Mesenchymal stem cell (in vitro differentiated cells and primary cell): Measurements from ENCODE around the gene DICER1.

Experiments
- DNase-seq: peaks from one replicate; pipeline ENCODE4 v3.0.0-alpha.2; 2013
- H2AFZ ChIP-seq: one replicate; pipeline ENCODE4 v1.6.1; 2013; ENCODE audit warnings: low read depth, mild to moderate bottlenecking, control low read depth, inconsistent platforms, low read length, moderate library complexity
- H2AK5ac ChIP-seq: 2 replicates; pipeline ENCODE4 v1.6.1; 2013; ENCODE audit warnings: low read length, moderate library complexity, mild to moderate bottlenecking, inconsistent platforms; ENCODE audit not compliant: severe bottlenecking
- H2BK120ac ChIP-seq: one replicate; pipeline ENCODE4 v1.6.1; 2013; ENCODE audit warnings: low read depth, mild to moderate bottlenecking, inconsistent platforms, low read length, moderate library complexity
- H2BK12ac ChIP-seq, 2 experiments: one replicate each; pipeline ENCODE4 v1.6.1; 2013; ENCODE audit warnings: inconsistent platforms in 2 of 2, low read length in 2 of 2, mild to moderate bottlenecking in 2 of 2, moderate library complexity in 2 of 2, control low read depth in 1 of 2
- H2BK15ac ChIP-seq: one replicate; pipeline ENCODE4 v1.6.1; 2013; ENCODE audit warnings: mild to moderate bottlenecking, low read depth, inconsistent platforms; ENCODE audit not compliant: poor library complexity, severe bottlenecking
- H2BK5ac ChIP-seq: 2 replicates; pipeline ENCODE4 v1.6.1; 2013; ENCODE audit warnings: low read depth, mild to moderate bottlenecking, low read length, control low read depth, inconsistent platforms; ENCODE audit not compliant: poor library complexity, severe bottlenecking
- H3K14ac ChIP-seq, 2 experiments: one replicate each; pipeline ENCODE4 v1.6.1; 2013; ENCODE audit warnings: inconsistent platforms in 2 of 2, low read length in 2 of 2, control low read depth in 1 of 2, mild to moderate bottlenecking in 1 of 2, moderate library complexity in 1 of 2
- H3K18ac ChIP-seq, 2 experiments: one replicate each; pipeline ENCODE4 v1.6.1; 2013; ENCODE audit warnings: inconsistent platforms in 2 of 2, low read length in 2 of 2, control low read depth in 1 of 2, low read depth in 1 of 2, mild to moderate bottlenecking in 1 of 2
- H3K23ac ChIP-seq, 2 experiments: one replicate each; pipeline ENCODE4 v1.6.1; 2013; ENCODE audit warnings: inconsistent platforms in 2 of 2, low read length in 2 of 2, mild to moderate bottlenecking in 2 of 2, moderate library complexity in 2 of 2, control low read depth in 1 of 2
- H3K27ac ChIP-seq: 2 replicates; pipeline ENCODE4 v1.5.1; 2013; ENCODE audit warnings: mild to moderate bottlenecking, moderate library complexity, low read length, control low read depth, inconsistent platforms; ENCODE audit not compliant: poor library complexity, severe bottlenecking
- H3K27me3 ChIP-seq, 2 experiments: 2 replicates each; pipeline versions ENCODE4 v1.6.1 to v1.7.0; 2013; ENCODE audit warnings: low read length in 2 of 2, mild to moderate bottlenecking in 2 of 2, moderate library complexity in 2 of 2, control low read depth in 1 of 2, inconsistent platforms in 1 of 2; ENCODE audit not compliant: control insufficient read depth in 1 of 2, insufficient read depth in 1 of 2
- H3K36me3 ChIP-seq, 2 experiments: 2 replicates each; pipeline versions ENCODE4 v1.6.1 to v1.7.0; 2013; ENCODE audit warnings: low read length in 2 of 2, control low read depth in 1 of 2, inconsistent platforms in 1 of 2, low read depth in 1 of 2, mild to moderate bottlenecking in 1 of 2; ENCODE audit not compliant: insufficient read depth in 2 of 2, control insufficient read depth in 1 of 2
- H3K4ac ChIP-seq, 2 experiments: one replicate each; pipeline ENCODE4 v1.6.1; 2013; ENCODE audit warnings: inconsistent platforms in 2 of 2, low read length in 2 of 2, mild to moderate bottlenecking in 2 of 2, moderate library complexity in 2 of 2, control low read depth in 1 of 2, low read depth in 1 of 2
- H3K4me1 ChIP-seq: 2 replicates; pipeline ENCODE4 v1.6.1; 2013; ENCODE audit warnings: low read depth, low read length, control low read depth; ENCODE audit not compliant: control insufficient read depth, insufficient read depth
- H3K4me2 ChIP-seq: 2 replicates; pipeline ENCODE4 v1.6.1; 2013; ENCODE audit warnings: low read length, mild to moderate bottlenecking, inconsistent platforms; ENCODE audit not compliant: poor library complexity, severe bottlenecking
- H3K4me3 ChIP-seq, 2 experiments: 2 replicates each; pipeline versions ENCODE4 v1.5.1 to v1.7.0; 2013; ENCODE audit warnings: low read length in 2 of 2, mild to moderate bottlenecking in 2 of 2, control low read depth in 1 of 2, low read depth in 1 of 2; ENCODE audit not compliant: insufficient read depth in 1 of 2
- H3K79me1 ChIP-seq: replicated peaks from 2 replicates; pipeline ENCODE4 v1.6.1; 2013; ENCODE audit warnings: mild to moderate bottlenecking, control low read depth, low read length, inconsistent platforms; ENCODE audit not compliant: poor library complexity, severe bottlenecking
- H3K9ac ChIP-seq: 2 replicates; pipeline ENCODE4 v1.7.0; 2013; ENCODE audit warnings: mild to moderate bottlenecking, low read length, moderate library complexity
- H3K9me3 ChIP-seq: 2 replicates; pipeline ENCODE4 v1.7.0; 2013; ENCODE audit warnings: mild to moderate bottlenecking, low read length; ENCODE audit not compliant: control insufficient read depth
- H4K8ac ChIP-seq: one replicate; pipeline ENCODE4 v1.6.1; 2013; ENCODE audit warnings: inconsistent platforms, mild to moderate bottlenecking, low read length, moderate library complexity
- H4K91ac ChIP-seq: one replicate; pipeline ENCODE4 v1.6.1; 2013; ENCODE audit warnings: mild to moderate bottlenecking, low read length, inconsistent platforms
- WGBS: methylation state at CpG from one replicate; pipeline ENCODE4 v1.1.7; 2013; ENCODE audit warnings: mixed read lengths; 5-methylcytosine and 5-hydroxymethylcytosine counted together

The DICER1 gene

DNA sequence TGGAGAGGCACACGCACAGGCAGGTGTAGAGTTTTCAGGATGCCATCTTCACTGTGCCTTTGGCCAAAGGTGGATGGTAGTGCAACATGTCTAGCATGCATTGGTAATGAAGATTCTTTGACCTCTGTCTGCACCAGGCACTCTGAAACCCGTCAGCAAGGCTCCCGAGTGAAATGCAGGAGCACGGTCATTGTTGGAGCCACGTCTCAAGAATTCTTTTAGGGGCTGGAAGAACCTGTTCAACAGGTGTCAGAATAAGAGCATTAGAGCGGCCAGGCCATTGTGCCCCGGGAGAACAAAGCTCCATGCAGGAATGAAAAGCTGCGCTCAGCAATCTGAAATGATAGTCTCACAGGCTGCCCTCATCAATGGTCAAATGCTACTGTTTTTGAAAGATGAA is 40.2 kb upstream of the DICER1 start:
- H2BK5ac ChIP-seq = no peak overlapping the region
- no peak overlapping the region for H2AK5ac ChIP-seq
- WGBS = 80% methylated on average over 8 of the region's 8 CpGs
- H3K4me1 ChIP-seq = peaks cover 9% of the 10 kb centered on the region
- H2BK15ac ChIP-seq = no peak overlapping the region
- no peak overlapping the region for H2AFZ ChIP-seq
- H4K8ac ChIP-seq = no peak overlapping the region
- H2BK12ac ChIP-seq = no peak overlapping the region
- H3K27ac ChIP-seq = no peak overlapping the region
- peaks cover 26% of the 10 kb centered on the region for H3K79me1 ChIP-seq
- no peak overlapping the region for H3K4me2 ChIP-seq
- no peak overlapping the region for H3K9ac ChIP-seq
- no peak overlapping the region for H2BK120ac ChIP-seq
- peaks cover 0 to 5% of the 10 kb centered on the region in 2 experiments for H3K27me3 ChIP-seq
- H3K4me3 ChIP-seq = no peak overlapping the region
- no peak overlapping the region for H3K18ac ChIP-seq
- no peak for DNase-seq
- H3K9me3 ChIP-seq = no peaks in the 10 kb centered on the region
- peaks cover 0 to 41% of the 10 kb centered on the region in 2 experiments for H3K36me3 ChIP-seq
- H3K23ac ChIP-seq = no peak overlapping the region
- H3K4ac ChIP-seq = no peak overlapping the region
- no peak overlapping the region for H4K91ac ChIP-seq
- H3K14ac ChIP-seq = no peak overlapping the region

DNA sequence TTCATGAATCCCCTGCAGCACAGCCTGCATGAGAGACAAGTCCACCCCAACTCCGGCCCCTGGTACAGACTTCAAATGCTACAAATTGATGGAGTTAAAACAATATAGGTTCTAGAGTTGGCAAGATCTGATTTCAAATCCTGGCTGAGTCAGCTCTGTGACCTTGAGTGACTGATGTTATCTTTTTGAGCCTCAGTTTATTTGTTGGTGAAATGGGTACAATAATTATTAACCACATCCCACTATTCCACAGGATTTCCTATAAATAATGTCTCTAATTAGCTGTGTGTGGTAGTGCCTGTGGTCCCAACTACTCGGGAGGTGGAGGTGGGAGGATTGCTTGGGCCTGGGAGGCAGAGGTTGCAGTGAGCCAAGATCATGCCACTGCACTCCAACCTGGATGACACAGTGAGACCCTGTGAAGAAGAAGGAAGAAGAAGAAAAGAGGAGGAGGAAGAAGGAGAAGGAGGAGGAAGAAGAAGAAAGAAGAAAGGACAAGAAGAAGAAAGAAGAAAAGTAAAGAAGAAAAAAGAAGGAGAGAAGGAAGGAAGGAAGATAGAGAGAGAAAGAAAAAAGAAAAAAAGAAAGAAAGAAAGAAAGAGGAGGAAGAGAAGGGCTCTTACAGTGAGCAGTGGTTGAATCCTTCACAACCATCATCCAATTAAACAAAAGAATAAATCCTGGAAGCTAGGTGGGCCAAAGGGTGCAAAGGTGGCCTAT is 39.7 kb upstream of the DICER1 start:
- no peak overlapping the region for H4K8ac ChIP-seq
- H2BK120ac ChIP-seq = no peak overlapping the region
- no peak overlapping the region for H3K4ac ChIP-seq
- H2AFZ ChIP-seq = no peak overlapping the region
- no peak overlapping the region for H3K27ac ChIP-seq
- H3K27me3 ChIP-seq = peaks cover 0 to 5% of the 10 kb centered on the region in 2 experiments
- H2BK12ac ChIP-seq = no peak overlapping the region
- no peak overlapping the region for H3K4me3 ChIP-seq
- 72% methylated on average over 1 of the region's 2 CpGs for WGBS
- H4K91ac ChIP-seq = no peak overlapping the region
- H3K79me1 ChIP-seq = peaks cover 25% of the 10 kb centered on the region
- H3K4me1 ChIP-seq = peaks cover 9% of the 10 kb centered on the region
- H3K9ac ChIP-seq = no peak overlapping the region
- no peak overlapping the region for H2BK5ac ChIP-seq
- H3K36me3 ChIP-seq = peaks cover 0 to 41% of the 10 kb centered on the region in 2 experiments
- no peak overlapping the region for H2BK15ac ChIP-seq
- H3K23ac ChIP-seq = no peak overlapping the region
- no peak overlapping the region for H3K18ac ChIP-seq
- no peak overlapping the region for H3K4me2 ChIP-seq
- no peak for DNase-seq
- H3K9me3 ChIP-seq = no peaks in the 10 kb centered on the region
- no peak overlapping the region for H2AK5ac ChIP-seq
- H3K14ac ChIP-seq = no peak overlapping the region

DNA sequence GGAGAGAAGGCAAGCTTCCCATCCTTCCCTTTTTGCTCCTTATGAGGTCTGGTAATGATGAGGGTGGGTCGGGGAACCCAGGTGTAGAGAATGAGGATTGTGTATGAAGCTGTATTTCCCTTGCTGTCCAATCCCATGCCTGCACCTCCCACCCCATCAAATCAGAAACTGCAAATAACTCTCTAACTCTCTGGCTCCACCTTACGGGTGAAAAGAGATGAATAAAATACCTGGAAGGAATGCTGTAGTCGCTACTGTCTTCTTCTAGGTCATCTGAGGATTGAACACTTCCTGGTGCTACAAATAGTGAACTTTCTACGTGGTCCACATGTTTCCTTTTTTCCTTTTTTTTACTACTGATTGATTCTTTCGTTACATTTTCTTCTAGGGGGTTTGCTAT is 38.9 kb upstream of the DICER1 start:
- no peak overlapping the region for H3K4me2 ChIP-seq
- H3K9me3 ChIP-seq = no peaks in the 10 kb centered on the region
- H3K23ac ChIP-seq = no peak overlapping the region
- no peak overlapping the region for H2BK5ac ChIP-seq
- WGBS = 71% methylated on average over 3 of the region's 5 CpGs
- peaks cover 0 to 5% of the 10 kb centered on the region in 2 experiments for H3K27me3 ChIP-seq
- H3K14ac ChIP-seq = no peak overlapping the region
- H2BK15ac ChIP-seq = no peak overlapping the region
- H3K18ac ChIP-seq = no peak overlapping the region
- H3K27ac ChIP-seq = no peak overlapping the region
- H4K91ac ChIP-seq = no peak overlapping the region
- peaks cover 0 to 47% of the 10 kb centered on the region in 2 experiments for H3K36me3 ChIP-seq
- no peak overlapping the region for H2AFZ ChIP-seq
- no peak overlapping the region for H3K4me3 ChIP-seq
- H3K79me1 ChIP-seq = peaks cover 25% of the 10 kb centered on the region
- H2BK120ac ChIP-seq = no peak overlapping the region
- H3K4me1 ChIP-seq = peaks cover 9% of the 10 kb centered on the region
- no peak overlapping the region for H2BK12ac ChIP-seq
- no peak for DNase-seq
- H3K9ac ChIP-seq = no peak overlapping the region
- no peak overlapping the region for H2AK5ac ChIP-seq
- H3K4ac ChIP-seq = no peak overlapping the region
- no peak overlapping the region for H4K8ac ChIP-seq

DNA sequence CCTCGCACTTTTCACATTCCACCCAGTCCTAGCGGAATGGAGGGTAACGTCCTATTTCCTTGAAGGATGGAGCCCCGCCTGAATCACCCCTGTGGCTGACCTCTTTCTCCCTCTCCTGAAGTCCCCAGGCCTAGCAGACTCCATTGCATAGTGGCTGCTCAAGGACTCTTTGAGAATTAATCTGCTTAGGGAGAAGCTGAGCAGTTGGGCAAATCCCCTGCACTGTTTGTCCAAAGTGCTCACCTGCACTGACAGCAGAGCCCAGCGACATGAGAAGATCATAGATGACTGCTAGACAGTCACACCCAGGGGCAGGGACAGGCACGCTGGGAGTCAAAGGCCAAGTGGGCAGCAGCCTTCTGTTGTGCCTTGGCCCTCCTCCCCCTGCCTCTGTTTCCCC is 37.7 kb upstream of the DICER1 start:
- no peak overlapping the region for H3K4ac ChIP-seq
- no peak for DNase-seq

More for the DNA sequence above, 37.7 kb upstream of the DICER1 start:
- Histone ChIP-seq H3K4me1 (peaks cover 5% of the 10 kb centered on the region), H3K27ac (no peak overlapping the region), H3K27me3 (peaks cover 0 to 5% of the 10 kb centered on the region in 2 experiments), H3K36me3 (peaks cover 0 to 54% of the 10 kb centered on the region in 2 experiments), H3K4me3 (no peak overlapping the region), H3K9ac (no peak overlapping the region), H2AK5ac (no peak overlapping the region), H3K14ac (no peak overlapping the region), H3K9me3 (no peaks in the 10 kb centered on the region), H2BK120ac (no peak overlapping the region), H3K23ac (no peak overlapping the region), H4K8ac (no peak overlapping the region), H3K79me1 (peaks cover 22% of the 10 kb centered on the region), H2AFZ (no peak overlapping the region), H4K91ac (no peak overlapping the region), H3K4me2 (no peak overlapping the region), H2BK15ac (no peak overlapping the region), H2BK5ac (no peak overlapping the region), H2BK12ac (no peak overlapping the region), H3K18ac (no peak overlapping the region)
- 95% methylated on average over 6 of the region's 6 CpGs for WGBS
